ENCODE results near the gene RANBP6. TPM values are rescaled to one million over a fixed set of nuclear protein-coding genes. Genes with fewer than 3 reads are reported as not detected.

The RANBP6 gene
- total RNA-seq, 1 donor from 2014 or later: 8.3 TPM

GRCh38 chr9:6014670-6015270, 654 bp downstream of the RANBP6 start:
- intact Hi-C loops (cut with DNase I): loop anchor here (2.0 to 10.0 kb wide), 3 partner anchors 64 to 1890 kb away; partner anchors contain the start of genes PLPP6 and SPATA6L

GRCh38 chr9:6008169-6008979, 7.0 kb downstream of the RANBP6 start:
- Histone ChIP-seq H3K4me1 (peaks cover 0 to 17% of the 10 kb centered on the region in 2 donors), H3K36me3 (peaks cover 0 to 11% of the 10 kb centered on the region in 2 donors), H3K27me3 (no peaks in the 10 kb centered on the region), H3K9me3 (no peaks in the 10 kb centered on the region), H3K4me3 (peak overlapping the region; percentile 85 to 97), H3K27ac (peak overlapping the region; percentile 97)
- TF ChIP-seq CTCF (IDR thresholded peaks at IDR 0.05): no peak
- intact Hi-C loops (cut with DNase I): loop anchor here (1.0 to 10.0 kb wide), 8 partner anchors 72 to 749 kb away; partner anchors contain the start of genes ERMP1, IL33, KDM4C and RIC1
- DNase-seq (ENCODE audit: low spot score in 2 of 2): peak; percentile 91 to 98

More at GRCh38 chr9:6014670-6015270, 654 bp downstream of the RANBP6 start:
- peak overlapping the region; percentile 55 to 75 for H3K4me3 ChIP-seq
- H3K36me3 ChIP-seq: peaks cover 0 to 13% of the 10 kb centered on the region in 2 donors
- H3K27me3 ChIP-seq: no peaks in the 10 kb centered on the region
- peak overlapping the region; percentile 72 for H3K27ac ChIP-seq
- H3K4me1 ChIP-seq: peaks cover 0 to 9% of the 10 kb centered on the region in 2 donors
- no peaks in the 10 kb centered on the region for H3K9me3 ChIP-seq
- TF ChIP-seq CTCF (IDR thresholded peaks at IDR 0.05): no peak
- no peak for DNase-seq (ENCODE audit: low spot score in 2 of 2)

- peak; percentile 29 to 88 for DNase-seq (ENCODE audit: low spot score in 2 of 2)
Measured at GRCh38 chr9:6007770-6008168, 7.7 kb downstream of the RANBP6 start.

GRCh38 chr9:6007058-6007769, 8.2 kb downstream of the RANBP6 start:
- peak; percentile 76 to 93 for DNase-seq (ENCODE audit: low spot score in 2 of 2)
- Histone ChIP-seq H3K36me3 (peaks cover 0 to 2% of the 10 kb centered on the region in 2 donors), H3K27me3 (no peaks in the 10 kb centered on the region), H3K4me3 (peak overlapping the region; percentile 85 to 97), H3K27ac (peak overlapping the region; percentile 97), H3K4me1 (peaks cover 0 to 17% of the 10 kb centered on the region in 2 donors), H3K9me3 (no peaks in the 10 kb centered on the region)
- intact Hi-C loops (cut with DNase I): loop anchor here (5.0 to 10.0 kb wide), 5 partner anchors 175 to 750 kb away; partner anchors contain the start of genes ERMP1, IL33 and KDM4C
- TF ChIP-seq CTCF (IDR thresholded peaks at IDR 0.05): no peak

More at GRCh38 chr9:6007770-6008168, 7.7 kb downstream of the RANBP6 start:
- H3K27me3 ChIP-seq: no peaks in the 10 kb centered on the region
- H3K36me3 ChIP-seq: peaks cover 0 to 7% of the 10 kb centered on the region in 2 donors
- no peaks in the 10 kb centered on the region for H3K9me3 ChIP-seq
- intact Hi-C loops (cut with DNase I): loop anchor here (1.0 to 10.0 kb wide), 8 partner anchors 73 to 750 kb away; partner anchors contain the start of genes ERMP1, IL33, KDM4C and RIC1
- peaks cover 0 to 17% of the 10 kb centered on the region in 2 donors for H3K4me1 ChIP-seq
- TF ChIP-seq CTCF (IDR thresholded peaks at IDR 0.05): no peak
- peak overlapping the region; percentile 85 to 97 for H3K4me3 ChIP-seq
- peak overlapping the region; percentile 97 for H3K27ac ChIP-seq

GRCh38 chr9:6006749-6007057, 8.7 kb downstream of the RANBP6 start:
- no peaks in the 10 kb centered on the region for H3K36me3 ChIP-seq
- H3K9me3 ChIP-seq: no peaks in the 10 kb centered on the region
- no peak for TF ChIP-seq CTCF (IDR thresholded peaks at IDR 0.05)
- no peak for DNase-seq (ENCODE audit: low spot score in 2 of 2)
- peak overlapping the region; percentile 97 for H3K27ac ChIP-seq
- peaks cover 0 to 17% of the 10 kb centered on the region in 2 donors for H3K4me1 ChIP-seq
- peak overlapping the region; percentile 85 to 97 for H3K4me3 ChIP-seq
- intact Hi-C loops (cut with DNase I): loop anchor here (5.0 to 10.0 kb wide), 5 partner anchors 174 to 751 kb away; partner anchors contain the start of genes ERMP1, IL33 and KDM4C
- H3K27me3 ChIP-seq: no peaks in the 10 kb centered on the region

Data from ascending aorta (tissue), 2 donors.